ENCODE data around the gene PPP1R15B.

PPP1R15B gene

DNA sequence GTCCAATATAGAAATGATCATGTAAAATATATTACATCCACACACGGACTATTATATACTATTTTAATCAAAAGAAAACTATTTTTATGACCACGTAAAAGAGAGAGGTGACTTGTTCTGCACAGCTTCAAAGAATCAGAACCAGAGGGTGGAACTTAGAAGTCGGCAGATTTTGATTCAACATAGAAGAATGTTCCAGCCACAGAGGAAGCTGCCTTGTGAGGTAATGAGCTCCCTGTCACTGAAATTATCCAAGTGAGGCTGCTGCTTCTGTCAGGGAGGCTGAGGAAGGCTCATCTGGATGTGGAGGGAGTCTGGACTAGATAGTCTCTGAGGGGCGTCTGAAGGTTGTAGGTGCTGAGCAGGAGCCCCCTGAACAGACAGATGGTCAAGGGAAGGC, 54.6 kb downstream of the PPP1R15B start:
- intact Hi-C loops (cut with DNase I), result loop anchor here (10.0 kb wide), 1 partner anchor 52 kb away; no protein-coding TSS in a partner anchor
- no peak for DNase-seq

DNA sequence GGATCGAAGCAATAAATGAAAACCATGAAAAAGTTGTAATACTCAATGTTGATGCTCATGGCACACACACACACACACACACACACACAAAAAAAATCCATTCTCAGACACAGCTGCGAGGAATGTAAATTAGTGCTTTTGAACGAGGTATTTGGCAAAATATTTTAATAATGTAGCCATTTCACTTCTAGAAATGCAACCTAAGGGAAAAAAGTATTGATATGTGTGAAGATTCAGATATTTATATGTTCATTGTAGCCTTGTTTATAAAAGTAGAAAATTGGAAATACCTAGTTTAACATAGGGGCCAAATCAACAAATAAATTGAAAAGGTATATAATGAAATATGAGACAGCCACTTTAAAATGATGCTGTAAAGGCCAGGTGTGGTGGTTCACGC, 55.7 kb downstream of the PPP1R15B start:
- intact Hi-C loops (cut with DNase I), result loop anchor here (10.0 kb wide), 1 partner anchor 51 kb away; no protein-coding TSS in a partner anchor

GRCh38 chr1:204354579-204354978, 57.0 kb downstream of the PPP1R15B start:
- intact Hi-C loops (cut with DNase I), result loop anchor here (10.0 kb wide), 1 partner anchor 50 kb away; no protein-coding TSS in a partner anchor
- DNase-seq, result no peak

More for the DNA sequence above, 55.7 kb downstream of the PPP1R15B start:
- DNase-seq, result no peak
